Measurements from ENCODE around the gene MOSPD3.

GRCh38 chr7:100576384-100576993, 35.9 kb upstream of the MOSPD3 start:
- TF ChIP-seq EZH2phosphoT487 (IDR thresholded peaks at IDR 0.05; ENCODE audit: low read depth, severe bottlenecking, unreplicated experiment) (no peak), CTCF (IDR thresholded peaks at IDR 0.05; ENCODE audit: poor library complexity) (no peak)
